GM18909 (cell line): ENCODE results near the gene CDK18.
"Not testable (repeated sequence)": the region's sequence is repeated elsewhere in the genome, so short reads cannot be mapped to it uniquely, and the experiment has no call there.

Experiments
- ATAC-seq: cut with Tn5 transposase; IDR thresholded peaks from one replicate; pipeline ENCODE4 v1.9.1; 2021; ENCODE audit warnings: mild to moderate bottlenecking; ENCODE audit not compliant: unreplicated experiment, poor library complexity

CDK18 gene

DNA sequence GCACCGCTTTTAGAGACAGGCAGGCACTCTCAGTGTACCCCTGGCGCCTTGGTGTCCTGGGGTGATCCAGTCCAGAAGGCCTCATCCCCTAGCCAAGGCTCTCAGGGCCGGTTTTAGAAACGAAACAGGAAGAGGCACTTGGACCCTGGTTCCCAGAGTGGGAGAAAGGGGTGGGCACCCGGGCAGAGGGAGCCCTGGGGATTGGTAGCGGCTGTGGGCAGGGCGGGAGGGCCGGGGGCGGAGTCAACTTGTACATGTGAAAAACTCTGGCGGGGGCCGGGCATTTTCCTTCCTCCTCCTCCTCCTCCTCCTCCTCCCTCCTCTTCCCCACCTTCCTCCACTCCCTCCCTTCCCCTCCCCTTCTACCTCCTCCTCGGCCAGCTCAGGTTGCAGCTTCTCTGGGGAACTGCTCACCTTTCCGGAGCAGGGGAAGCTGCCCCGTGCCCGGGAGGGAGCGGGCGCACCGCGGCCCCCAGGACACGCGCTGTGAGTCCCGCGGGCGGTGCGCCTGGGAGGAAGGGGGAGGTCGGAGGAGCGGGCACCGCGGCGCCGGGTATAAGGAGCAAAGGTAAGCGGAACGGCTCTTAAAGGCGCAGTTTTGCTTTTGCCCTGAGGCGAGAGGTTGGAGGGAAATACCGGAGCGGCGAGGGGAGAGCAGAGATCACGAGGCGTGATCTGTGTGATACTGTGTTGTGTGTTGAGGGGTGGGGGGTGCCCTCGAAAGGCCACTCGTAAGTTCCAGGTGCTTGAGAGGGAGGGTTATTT, at the start of gene CDK18:
Gene CDK18, plus strand, starts transcription at position 359 of the 765 bp plus-strand sequence. CDS start 18,499 bp downstream, outside the sequence.
- no peak for ATAC-seq

DNA sequence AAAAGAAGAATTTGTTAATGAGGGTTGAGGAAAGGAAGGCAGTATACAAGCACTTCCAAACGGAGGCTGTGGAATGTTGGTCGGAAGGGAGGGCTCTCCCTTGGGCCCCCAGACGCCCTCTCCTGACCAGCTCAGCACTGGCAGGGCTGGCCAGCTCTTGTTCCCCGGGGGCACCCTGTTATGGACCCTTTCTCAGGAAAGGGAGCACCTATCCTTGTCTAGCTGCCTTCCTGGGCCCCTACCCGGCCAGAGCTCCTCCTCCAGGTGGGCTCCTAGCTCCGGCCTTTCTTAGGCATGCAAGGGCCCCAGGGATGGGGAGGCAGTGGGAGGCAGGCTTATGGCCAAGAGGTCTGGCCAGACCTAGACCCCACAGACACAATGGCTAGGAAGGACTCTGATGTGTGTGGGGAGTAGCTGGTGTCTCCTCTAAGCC, 49.5 kb upstream of the CDK18 start:
- no peak for ATAC-seq

DNA sequence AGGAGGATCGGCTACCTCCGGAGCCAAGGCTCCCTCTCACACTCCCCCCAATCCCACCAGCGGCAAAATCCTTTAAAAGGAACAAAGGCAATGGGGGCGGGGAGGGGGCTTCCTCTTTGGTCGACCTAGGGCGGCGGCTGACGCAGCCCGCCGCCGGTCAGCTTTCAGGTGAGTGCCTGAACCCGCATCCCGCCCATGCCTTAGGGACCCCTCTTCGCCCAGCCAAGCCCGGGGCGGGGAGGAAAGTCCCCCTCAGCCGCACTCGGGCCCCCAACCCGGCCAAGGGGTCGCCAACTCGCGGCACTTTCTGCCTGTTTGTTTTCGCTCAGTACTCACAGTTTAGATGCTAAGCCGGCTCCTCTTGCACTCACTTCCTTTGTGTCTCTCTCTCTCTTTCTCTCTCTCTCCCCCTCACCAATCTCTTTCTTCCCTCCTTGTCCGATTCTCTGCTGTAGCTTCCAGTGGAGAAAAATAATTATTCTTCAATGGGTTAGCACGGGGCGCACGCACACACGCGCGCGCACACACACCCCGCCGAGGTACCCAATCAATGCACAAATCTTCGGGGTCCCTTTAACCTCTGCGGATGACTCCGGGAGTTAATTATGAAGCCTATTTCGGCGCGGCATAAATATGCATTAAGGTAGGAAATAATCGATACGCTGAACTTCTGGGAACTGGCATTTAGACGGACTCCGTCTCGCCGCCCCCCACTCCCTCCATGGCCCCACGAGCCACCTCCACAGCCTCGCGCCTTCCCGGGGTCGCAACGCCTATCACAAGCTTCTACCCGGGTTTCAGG, 48.7 kb upstream of the CDK18 start, which contains the start of gene BLACAT1:
Gene BLACAT1, minus strand, starts transcription at position 465 of the 802 bp plus-strand sequence.
- ATAC-seq = no peak

DNA sequence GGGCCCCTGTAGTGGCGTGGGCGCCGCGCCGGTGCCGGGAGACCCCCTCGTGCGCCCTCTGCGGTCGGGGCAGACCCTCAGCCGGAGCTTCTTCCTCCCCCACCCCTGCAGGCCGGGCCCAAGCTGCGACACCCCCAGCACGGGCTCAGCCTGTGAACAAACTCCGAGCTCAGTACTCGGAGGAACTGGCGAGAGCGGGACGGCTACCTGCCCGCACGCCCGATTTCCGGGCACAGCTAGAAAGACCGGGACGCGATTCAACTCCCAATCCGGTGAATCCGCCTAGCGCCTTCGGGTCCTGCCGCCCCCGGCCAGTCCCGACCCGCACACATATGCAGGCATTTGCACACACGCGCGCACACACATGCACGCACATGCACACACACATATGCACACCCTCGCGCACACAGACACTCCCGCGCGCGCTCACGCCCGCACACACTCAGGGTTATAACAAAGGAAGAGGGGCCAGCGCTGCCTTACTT, 48.0 kb upstream of the CDK18 start:
- ATAC-seq = no peak

DNA sequence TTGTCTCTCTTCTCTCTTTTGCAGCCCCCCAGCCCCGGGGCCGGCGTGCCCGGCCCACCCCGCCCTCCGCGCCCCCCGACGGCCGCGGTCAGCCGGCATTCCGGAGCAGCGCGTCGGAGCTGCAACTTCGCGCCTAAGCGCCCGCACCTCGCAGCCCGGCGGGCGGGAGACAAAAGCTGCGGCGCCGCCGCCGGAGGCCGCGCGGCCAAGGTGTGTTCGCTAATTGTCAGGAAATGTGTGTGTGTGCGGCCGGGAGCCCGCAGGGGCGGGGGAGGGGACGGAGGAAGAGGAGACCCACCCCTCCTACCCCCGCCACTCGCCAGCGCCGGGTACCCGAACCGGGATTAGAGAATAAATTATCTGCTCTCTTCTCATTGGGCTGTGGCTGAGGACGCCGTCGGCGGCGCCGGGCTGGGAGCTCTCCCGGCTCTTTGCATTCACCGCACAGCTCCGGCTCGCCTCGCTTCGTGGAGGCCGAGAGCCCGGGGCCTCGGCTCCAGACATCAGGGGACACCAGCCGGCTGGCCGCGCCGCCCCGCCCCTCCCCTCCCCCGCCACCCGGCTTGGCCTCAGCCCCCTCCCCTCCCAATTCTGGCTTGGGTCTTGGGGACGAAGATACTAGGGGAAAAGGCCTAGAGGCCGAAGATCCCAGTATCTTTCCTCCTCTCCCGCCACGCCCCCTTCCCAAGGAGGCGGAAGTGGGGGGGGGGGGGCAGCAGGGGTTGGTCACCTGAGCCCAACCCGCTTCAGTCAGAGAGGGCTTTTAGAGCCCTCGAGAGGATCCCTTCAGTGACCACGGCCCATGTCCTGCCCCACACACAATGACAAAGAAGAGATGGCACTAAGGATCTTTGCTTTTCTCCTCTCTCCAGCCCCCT, 47.4 kb upstream of the CDK18 start:
- ATAC-seq = no peak

DNA sequence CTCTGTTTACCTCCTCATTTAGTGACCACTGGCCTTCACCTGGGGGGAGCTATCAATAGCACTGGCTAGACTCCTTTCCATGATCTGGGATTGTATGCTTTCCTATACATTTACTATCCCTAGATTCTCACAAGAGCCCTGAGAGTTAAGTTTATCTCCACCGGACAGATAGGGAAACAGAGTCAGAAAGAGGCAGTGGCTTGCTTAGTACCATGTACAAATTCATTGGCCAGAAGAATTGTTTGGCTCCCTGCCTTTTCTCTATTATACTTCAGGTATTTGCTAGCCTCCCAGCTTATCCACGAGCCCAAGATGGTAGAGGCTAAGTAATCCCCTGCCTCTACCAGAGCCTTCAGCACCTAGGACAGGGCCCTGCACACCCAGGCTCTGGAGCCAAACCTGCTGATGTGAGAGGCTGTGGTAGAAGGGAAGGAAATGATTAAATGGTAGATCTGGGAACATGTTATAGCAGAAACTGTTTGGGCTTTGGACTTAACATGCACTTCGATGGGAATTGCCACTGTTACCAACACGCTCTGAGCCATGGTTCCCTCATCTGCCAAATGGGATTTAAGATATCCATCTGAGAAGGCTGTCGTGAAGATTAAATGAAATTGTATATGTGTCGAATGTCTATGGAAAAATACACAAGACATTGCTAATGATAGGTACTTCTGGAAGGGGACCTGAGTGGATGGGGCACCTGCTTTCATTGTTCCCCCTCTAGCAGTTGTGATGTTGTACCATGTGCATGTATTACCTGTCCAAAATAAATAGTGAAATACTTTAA, 45.5 kb upstream of the CDK18 start:
- ATAC-seq = no peak

DNA sequence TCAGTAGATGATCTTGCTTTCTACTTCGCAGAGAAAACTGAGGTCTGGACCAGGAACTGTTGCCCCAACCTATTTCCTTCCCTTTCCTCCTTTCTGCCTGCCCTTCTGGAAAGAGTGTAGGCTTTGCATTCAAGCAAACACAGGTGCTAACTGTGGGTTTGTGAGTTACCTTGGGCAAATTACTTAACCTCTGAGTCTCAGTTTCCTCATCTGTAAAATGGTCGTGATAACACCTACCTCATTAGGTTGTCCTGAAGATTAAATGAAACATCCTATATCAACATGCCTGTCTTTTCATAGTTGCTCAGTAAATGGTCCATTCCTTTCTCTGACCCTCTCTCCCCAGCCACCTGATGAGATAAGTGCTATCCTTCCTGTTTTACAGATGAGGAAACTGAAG, 39.1 kb upstream of the CDK18 start:
- no peak for ATAC-seq

DNA sequence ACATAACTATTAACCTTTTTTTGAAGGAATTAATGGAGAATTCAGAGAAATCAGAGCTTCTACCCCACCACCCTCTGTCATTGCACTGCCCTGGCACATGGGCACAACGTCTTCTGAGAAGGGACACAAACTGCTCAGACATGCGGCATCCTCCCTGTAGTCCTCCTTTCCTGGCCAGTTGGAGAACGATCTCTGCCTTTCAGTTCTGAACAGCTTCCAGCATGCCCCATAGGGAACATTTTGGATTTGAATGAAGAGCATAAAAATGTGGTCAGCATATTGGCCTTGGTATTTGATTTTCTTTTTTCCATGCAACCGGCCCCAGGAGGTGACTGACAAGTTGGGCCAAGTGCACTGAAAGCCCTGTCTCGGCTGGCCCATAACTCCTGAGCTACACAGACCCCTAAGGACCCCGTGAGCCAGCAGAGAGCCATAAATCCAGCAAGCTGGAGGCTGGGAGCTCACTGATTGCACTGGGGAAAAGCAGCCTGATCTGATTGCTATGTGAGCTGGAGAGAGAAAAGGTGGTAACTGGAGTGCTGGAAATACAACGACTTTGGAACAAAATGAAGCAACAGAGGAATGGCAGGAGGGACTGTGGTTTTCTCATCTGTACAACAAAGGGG, 37.8 kb upstream of the CDK18 start:
- no peak for ATAC-seq

DNA sequence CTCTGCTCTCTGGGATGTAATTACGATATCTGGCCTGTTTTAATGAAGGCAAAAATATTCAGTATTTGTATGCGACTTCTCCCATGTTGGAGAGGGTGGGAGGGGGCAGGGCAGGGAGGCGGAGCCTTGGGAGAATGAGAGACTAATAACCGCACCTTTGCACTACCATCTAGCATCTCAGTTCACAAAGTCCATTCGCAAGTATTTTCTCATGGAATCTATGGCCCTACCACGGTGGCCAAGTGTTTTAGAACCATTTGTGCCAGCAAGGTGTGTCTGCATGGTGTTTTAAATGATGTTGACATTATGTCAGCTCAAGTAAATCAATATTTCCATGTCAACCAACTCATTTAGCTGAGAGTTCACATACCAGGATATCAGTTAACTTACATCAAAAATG, 34.3 kb upstream of the CDK18 start:
- no peak for ATAC-seq

DNA sequence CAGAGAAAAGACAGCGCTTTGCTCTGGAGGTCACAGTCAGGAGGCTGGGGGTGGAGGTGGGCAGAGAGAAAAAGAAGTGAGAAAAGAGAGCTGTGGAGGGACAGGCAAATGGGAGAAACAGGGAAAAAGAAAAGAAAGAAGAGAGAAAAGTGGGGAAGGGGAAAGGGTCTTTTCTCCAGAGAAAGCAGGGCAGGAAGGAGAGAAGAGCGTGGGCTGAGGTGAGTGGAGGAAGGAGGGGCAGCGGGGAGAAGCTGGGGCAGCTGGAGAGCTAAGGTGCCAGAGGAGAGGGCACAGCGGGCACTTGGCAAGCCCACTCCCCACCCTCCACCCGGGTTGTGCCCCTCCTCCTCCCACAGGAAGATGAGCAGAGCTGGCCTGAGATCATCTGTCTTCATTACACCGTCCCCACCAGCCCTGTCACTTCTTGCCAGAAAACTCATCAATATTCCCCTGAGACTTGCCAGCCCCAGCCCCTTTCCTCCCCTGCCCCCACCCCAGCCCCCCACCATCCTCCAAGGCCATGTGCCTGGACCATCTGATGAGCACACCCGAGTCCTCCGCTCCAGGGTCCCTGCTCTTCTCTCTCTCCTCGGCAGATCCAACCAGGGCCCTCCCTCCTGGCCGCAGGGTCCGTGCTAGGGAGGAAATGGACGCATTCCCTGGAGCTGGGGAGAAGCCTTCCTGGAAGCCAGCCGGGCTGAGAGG, 31.6 kb upstream of the CDK18 start:
- ATAC-seq = no peak

DNA sequence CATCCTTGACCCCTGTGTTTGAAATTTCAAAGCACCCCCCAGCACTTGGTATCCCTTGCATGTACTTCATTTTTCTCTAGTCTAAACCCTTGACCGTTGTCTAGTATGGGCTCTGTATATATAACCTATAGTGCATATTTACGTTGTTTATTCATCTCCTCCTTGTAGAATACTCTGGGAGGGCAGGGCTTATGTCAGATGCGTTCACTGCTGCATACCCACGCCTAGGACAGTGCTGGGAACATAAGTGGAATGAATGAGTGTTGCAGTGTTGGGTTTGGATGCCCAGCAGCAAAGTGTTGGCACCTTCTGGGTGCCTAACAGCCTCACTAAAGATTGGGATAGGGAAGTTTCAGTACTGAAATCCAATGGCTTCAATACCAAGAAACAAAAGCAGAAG, 31.0 kb upstream of the CDK18 start:
- no peak for ATAC-seq

DNA sequence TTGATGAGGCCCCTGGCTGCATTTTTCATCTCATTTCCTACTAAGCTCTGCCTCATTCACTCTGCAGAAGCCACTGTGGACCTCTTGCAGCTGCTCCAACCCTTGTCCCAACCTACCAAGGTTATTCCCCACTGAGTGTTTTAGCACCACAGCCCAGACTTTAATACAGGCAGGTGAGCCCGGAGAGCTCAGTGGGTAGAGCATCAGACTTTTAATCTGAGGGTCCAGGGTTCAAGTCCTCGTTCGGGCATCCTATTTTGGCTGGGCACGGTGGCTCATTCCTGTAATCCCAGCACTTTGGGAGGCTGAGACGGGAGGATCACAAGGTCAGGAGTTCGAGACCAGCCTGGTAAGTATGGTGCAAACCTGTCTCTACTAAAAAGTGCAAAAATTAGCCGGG, 30.5 kb upstream of the CDK18 start:
- no peak for ATAC-seq

DNA sequence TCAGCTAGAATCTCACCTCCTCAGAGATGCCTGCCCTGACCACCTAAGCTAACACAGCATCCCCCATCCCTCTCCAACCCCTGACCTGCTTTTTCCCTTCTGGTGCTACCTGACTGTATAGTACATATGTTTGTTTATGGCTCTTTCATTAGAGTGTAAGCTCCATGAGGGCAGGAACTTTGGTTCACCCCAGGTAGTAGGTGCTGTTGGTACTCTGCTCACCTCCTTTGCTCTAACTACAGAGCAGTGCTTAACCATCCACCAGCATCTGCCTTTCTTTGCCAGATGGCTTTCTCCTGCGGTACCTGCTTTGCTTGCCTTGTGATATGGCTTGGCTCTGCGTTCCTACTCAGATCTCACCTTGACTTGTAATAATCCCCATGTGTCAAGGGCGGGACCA, 29.9 kb upstream of the CDK18 start:
- ATAC-seq = no peak

DNA sequence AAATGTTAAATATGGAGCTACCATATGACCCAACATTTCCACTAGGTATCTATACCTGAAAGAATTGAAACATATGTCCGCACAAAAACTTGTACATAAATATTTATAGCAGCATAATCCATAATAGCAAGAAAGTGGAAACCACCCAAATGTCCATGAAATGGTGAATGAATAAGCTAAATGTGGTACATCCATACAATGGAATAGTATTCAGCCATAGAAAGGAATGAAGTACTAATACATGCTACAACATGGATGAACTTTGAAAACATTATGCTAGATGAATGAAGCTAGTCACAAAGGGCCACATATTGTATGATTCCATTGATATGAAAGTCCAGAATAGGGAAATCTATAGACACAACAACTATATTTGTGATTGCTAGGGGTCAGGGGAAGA, 28.6 kb upstream of the CDK18 start:
- ATAC-seq = no peak

DNA sequence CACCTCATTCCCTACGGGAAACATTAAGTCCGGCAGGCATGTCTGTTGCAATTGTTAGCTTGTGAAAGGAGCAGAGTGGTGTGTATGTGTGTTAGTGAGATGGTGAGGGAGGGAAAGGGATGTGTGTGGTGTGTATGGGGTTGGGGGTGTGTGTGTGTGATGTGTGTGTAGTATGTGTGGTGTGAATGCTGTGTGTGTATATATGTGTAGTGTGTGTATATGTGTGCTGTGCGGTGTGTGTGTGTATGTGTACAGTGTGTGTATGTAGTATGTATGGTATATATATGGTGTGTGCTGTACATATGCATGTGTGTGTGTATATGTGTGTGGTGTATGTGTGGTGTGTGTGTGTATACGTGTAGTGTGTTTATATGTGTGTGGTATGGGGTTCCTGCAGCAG, 27.8 kb upstream of the CDK18 start:
- no peak for ATAC-seq

DNA sequence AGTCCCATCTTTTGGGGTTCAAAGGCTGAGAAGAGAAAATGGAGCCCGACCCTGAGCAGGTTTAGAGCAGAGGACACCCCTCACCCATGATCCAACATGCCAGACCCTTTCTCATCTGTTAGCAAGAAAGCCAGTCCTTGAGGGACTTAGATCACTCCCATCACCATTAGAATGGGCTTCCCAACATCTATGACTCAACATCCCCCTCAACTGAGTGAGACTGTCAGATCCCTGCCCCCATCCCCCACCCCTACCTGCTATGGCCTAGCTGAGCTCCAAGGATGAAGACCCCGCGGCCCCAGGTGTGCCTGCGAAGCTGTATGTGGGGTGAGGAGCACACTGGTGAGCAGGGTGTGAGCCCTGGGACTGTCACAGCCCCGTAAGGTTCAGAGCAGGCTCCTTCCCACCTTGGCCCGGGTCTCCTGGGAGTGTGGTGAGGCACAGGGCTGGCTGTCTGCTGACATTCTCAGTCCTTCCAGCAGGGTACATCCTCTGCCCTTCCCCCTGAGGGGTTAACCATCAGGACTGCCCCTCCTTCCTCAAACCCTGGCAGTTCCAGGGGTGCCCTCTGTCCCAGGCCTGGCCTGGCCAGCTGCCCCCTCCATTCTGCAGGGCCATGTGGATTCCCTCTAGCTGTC, 27.2 kb upstream of the CDK18 start:
- no peak for ATAC-seq

DNA sequence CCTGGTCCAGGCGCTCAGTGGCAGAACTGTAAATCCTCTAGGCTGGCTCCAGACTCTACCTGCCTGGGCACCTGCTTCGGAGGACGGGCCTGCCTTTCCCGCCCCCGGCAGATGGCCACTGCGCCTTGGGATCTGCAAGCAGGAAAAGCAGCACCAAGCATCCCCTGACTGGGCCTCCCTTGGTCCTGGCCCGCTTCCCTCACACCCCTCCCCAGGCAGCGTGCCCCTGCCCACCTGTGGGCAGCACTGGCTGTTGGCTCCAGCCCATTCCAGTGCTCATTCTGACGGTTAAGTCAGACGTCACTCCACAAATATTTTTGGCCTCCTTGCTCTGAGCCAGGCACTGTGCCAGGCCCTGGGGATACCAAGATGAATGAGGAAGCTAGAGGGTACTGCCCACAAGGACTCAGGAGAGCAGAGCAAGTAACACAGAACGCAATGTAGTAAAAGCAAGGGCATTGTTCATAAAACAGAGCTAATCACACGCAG, 26.7 kb upstream of the CDK18 start:
- no peak for ATAC-seq

DNA sequence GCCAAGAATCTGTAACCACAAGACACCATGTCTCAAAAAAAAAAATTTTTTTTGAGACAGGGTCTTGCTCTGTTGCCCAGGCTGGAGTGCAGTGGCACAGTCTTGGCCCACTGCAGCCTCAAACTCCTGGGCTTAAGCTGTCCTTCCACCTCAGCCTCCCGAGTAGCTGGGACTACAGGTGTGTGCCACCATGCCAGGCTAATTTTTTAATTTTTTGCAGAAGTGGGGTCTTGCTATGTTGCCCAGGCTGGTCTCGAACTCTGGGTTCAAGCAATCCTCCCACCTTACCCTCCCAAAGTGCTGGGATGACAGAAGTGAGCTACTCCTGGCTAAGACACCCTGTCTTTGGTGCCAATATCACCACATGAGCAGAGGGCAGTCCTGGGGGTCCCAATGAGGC, 25.5 kb upstream of the CDK18 start:
- ATAC-seq = not testable (repeated sequence)
